ENCODE results near the gene VGLL4. TPM values are rescaled to one million over a fixed set of nuclear protein-coding genes. Genes with fewer than 3 reads are reported as not detected.
A peak's percentile ranks its signal among the peaks of the same experiment; 100 is the strongest.

Gene VGLL4
- total and polyA plus RNA-seq, 4 experiments from 2014 or later = 15.1 to 30.3 (median 25.6) TPM

- Mint-ChIP-seq H3K27me3 (no peaks in the 10 kb centered on the region), H3K36me3 (peaks cover 2 to 14% of the 10 kb centered on the region in 2 donors), H3K27ac (peak overlapping the region in 1 of 7 donors; percentile 36), H3K4me3 (no peak overlapping the region), H3K4me1 (peaks cover 53 to 97% (median 71%) of the 10 kb centered on the region in 4 donors), H3K9me3 (peaks cover 0 to 2% (median 0%) of the 10 kb centered on the region in 8 donors)
- DNase-seq = no peak
- Histone ChIP-seq H3K9me3 (ENCODE audit: control insufficient read depth in 1 of 2, low read length in 2 of 2) (no peaks in the 10 kb centered on the region), H3K4me1 (ENCODE audit: insufficient read depth, low read length) (peaks cover 72% of the 10 kb centered on the region), H3K4me3 (ENCODE audit: low read length in 2 of 2) (no peak overlapping the region), H3K27ac (ENCODE audit: low read depth, low read length) (no peak overlapping the region), H3K27me3 (ENCODE audit: insufficient read depth, low read length) (no peaks in the 10 kb centered on the region), H3K36me3 (ENCODE audit: insufficient read depth, low read length) (no peaks in the 10 kb centered on the region)
- intact Hi-C loops (cut with micrococcal nuclease) = no loop called here
- CTCF ChIA-PET (ENCODE audit: partially characterized antibody) = interaction anchor here (1.4 to 1.7 kb wide), 2 partner anchors 11 to 13 kb away, joined by 3 to 4 read pairs; no protein-coding TSS in a partner anchor
- POLR2A ChIA-PET (ENCODE audit: partially characterized antibody) = no interaction called here
Observed at GRCh38 chr3:11635680-11636393, 7.9 kb downstream of the VGLL4 start.

- Histone ChIP-seq H3K27me3 (ENCODE audit: insufficient read depth, low read length) (no peaks in the 10 kb centered on the region), H3K36me3 (ENCODE audit: insufficient read depth, low read length) (no peaks in the 10 kb centered on the region), H3K27ac (ENCODE audit: low read depth, low read length) (no peak overlapping the region), H3K4me3 (ENCODE audit: low read length in 2 of 2) (no peak overlapping the region), H3K9me3 (ENCODE audit: control insufficient read depth in 1 of 2, low read length in 2 of 2) (no peaks in the 10 kb centered on the region), H3K4me1 (ENCODE audit: insufficient read depth, low read length) (peaks cover 65% of the 10 kb centered on the region)
- ChIA-PET CTCF (ENCODE audit: partially characterized antibody) (interaction anchor here (1.4 kb wide), 1 partner anchor 13 kb away, joined by 3 read pairs; no protein-coding TSS in a partner anchor), POLR2A (ENCODE audit: partially characterized antibody) (interaction anchor here (1.4 kb wide), 1 partner anchor 8 kb away, joined by 6 read pairs; the partner anchor contains the start of gene VGLL4)
- H3K36me3 Mint-ChIP-seq = peaks cover 2 to 14% of the 10 kb centered on the region in 2 donors
- H3K27ac Mint-ChIP-seq = peak overlapping the region in 3 of 7 donors; percentile 30 to 77 (median 65)
- peaks cover 49 to 93% (median 67%) of the 10 kb centered on the region in 4 donors for H3K4me1 Mint-ChIP-seq
- H3K4me3 Mint-ChIP-seq = peak overlapping the region in 2 of 8 donors; percentile 3 to 13
- H3K27me3 Mint-ChIP-seq = no peaks in the 10 kb centered on the region
- no peak for DNase-seq
- no peaks in the 10 kb centered on the region for H3K9me3 Mint-ChIP-seq
- intact Hi-C loops (cut with micrococcal nuclease) = no loop called here
Observed at GRCh38 chr3:11634974-11635612, 8.6 kb downstream of the VGLL4 start.

- peak in 1 of 5 donors; percentile 13 for DNase-seq
Observed at GRCh38 chr3:11634081-11634635, 9.6 kb downstream of the VGLL4 start.

GRCh38 chr3:11632966-11633365 is 10.7 kb downstream of the VGLL4 start:
- intact Hi-C loops (cut with micrococcal nuclease) = no loop called here
- Mint-ChIP-seq H3K27ac (peak overlapping the region in 4 of 7 donors; percentile 45 to 85 (median 58)), H3K4me1 (peaks cover 38 to 76% (median 58%) of the 10 kb centered on the region in 4 donors), H3K36me3 (peaks cover 2 to 7% of the 10 kb centered on the region in 2 donors), H3K4me3 (peak overlapping the region in 2 of 8 donors; percentile 20 to 34), H3K9me3 (no peaks in the 10 kb centered on the region), H3K27me3 (no peaks in the 10 kb centered on the region)
- Histone ChIP-seq H3K4me1 (ENCODE audit: insufficient read depth, low read length) (peaks cover 50% of the 10 kb centered on the region), H3K27me3 (ENCODE audit: insufficient read depth, low read length) (no peaks in the 10 kb centered on the region), H3K9me3 (ENCODE audit: control insufficient read depth in 1 of 2, low read length in 2 of 2) (no peaks in the 10 kb centered on the region), H3K36me3 (ENCODE audit: insufficient read depth, low read length) (no peaks in the 10 kb centered on the region), H3K4me3 (ENCODE audit: low read length in 2 of 2) (no peak overlapping the region), H3K27ac (ENCODE audit: low read depth, low read length) (no peak overlapping the region)
- no peak for DNase-seq
- ChIA-PET POLR2A (ENCODE audit: partially characterized antibody) (no interaction called here), CTCF (ENCODE audit: partially characterized antibody) (no interaction called here)

More at GRCh38 chr3:11634081-11634635, 9.6 kb downstream of the VGLL4 start:
- Histone ChIP-seq H3K4me1 (ENCODE audit: insufficient read depth, low read length) (peaks cover 60% of the 10 kb centered on the region), H3K27me3 (ENCODE audit: insufficient read depth, low read length) (no peaks in the 10 kb centered on the region), H3K9me3 (ENCODE audit: control insufficient read depth in 1 of 2, low read length in 2 of 2) (no peaks in the 10 kb centered on the region), H3K36me3 (ENCODE audit: insufficient read depth, low read length) (no peaks in the 10 kb centered on the region), H3K4me3 (ENCODE audit: low read length in 2 of 2) (no peak overlapping the region), H3K27ac (ENCODE audit: low read depth, low read length) (no peak overlapping the region)
- no peaks in the 10 kb centered on the region for H3K9me3 Mint-ChIP-seq
- ChIA-PET POLR2A (ENCODE audit: partially characterized antibody) (interaction anchor here (1.4 kb wide), 1 partner anchor 9 kb away, joined by 6 read pairs; the partner anchor contains the start of gene VGLL4), CTCF (ENCODE audit: partially characterized antibody) (interaction anchor here (1.4 kb wide), 1 partner anchor 14 kb away, joined by 3 read pairs; no protein-coding TSS in a partner anchor)
- peaks cover 49 to 87% (median 66%) of the 10 kb centered on the region in 4 donors for H3K4me1 Mint-ChIP-seq
- peaks cover 2 to 17% of the 10 kb centered on the region in 2 donors for H3K36me3 Mint-ChIP-seq
- intact Hi-C loops (cut with micrococcal nuclease) = no loop called here
- H3K27ac Mint-ChIP-seq = peak overlapping the region; percentile 48 to 88 (median 78)
- no peaks in the 10 kb centered on the region for H3K27me3 Mint-ChIP-seq
- H3K4me3 Mint-ChIP-seq = peak overlapping the region; percentile 39 to 72 (median 62)

GRCh38 chr3:11632564-11632963 is 11.2 kb downstream of the VGLL4 start:
- peaks cover 38 to 76% (median 57%) of the 10 kb centered on the region in 4 donors for H3K4me1 Mint-ChIP-seq

GRCh38 chr3:11631820-11632219 is 11.9 kb downstream of the VGLL4 start:
- Histone ChIP-seq H3K36me3 (ENCODE audit: insufficient read depth, low read length) (no peaks in the 10 kb centered on the region), H3K27me3 (ENCODE audit: insufficient read depth, low read length) (no peaks in the 10 kb centered on the region), H3K4me1 (ENCODE audit: insufficient read depth, low read length) (peaks cover 39% of the 10 kb centered on the region), H3K27ac (ENCODE audit: low read depth, low read length) (no peak overlapping the region), H3K9me3 (ENCODE audit: control insufficient read depth in 1 of 2, low read length in 2 of 2) (no peaks in the 10 kb centered on the region), H3K4me3 (ENCODE audit: low read length in 2 of 2) (no peak overlapping the region)
- Mint-ChIP-seq H3K9me3 (no peaks in the 10 kb centered on the region), H3K36me3 (peaks cover 4 to 7% of the 10 kb centered on the region in 2 donors), H3K27me3 (no peaks in the 10 kb centered on the region), H3K4me3 (no peak overlapping the region), H3K27ac (peak overlapping the region in 3 of 7 donors; percentile 19 to 48 (median 27)), H3K4me1 (peaks cover 38 to 75% (median 56%) of the 10 kb centered on the region in 4 donors)
- intact Hi-C loops (cut with micrococcal nuclease) = no loop called here
- DNase-seq = no peak
- ChIA-PET POLR2A (ENCODE audit: partially characterized antibody) (no interaction called here), CTCF (ENCODE audit: partially characterized antibody) (no interaction called here)

More at GRCh38 chr3:11632564-11632963, 11.2 kb downstream of the VGLL4 start:
- ChIA-PET POLR2A (ENCODE audit: partially characterized antibody) (no interaction called here), CTCF (ENCODE audit: partially characterized antibody) (no interaction called here)
- Histone ChIP-seq H3K9me3 (ENCODE audit: control insufficient read depth in 1 of 2, low read length in 2 of 2) (no peaks in the 10 kb centered on the region), H3K4me3 (ENCODE audit: low read length in 2 of 2) (no peak overlapping the region), H3K4me1 (ENCODE audit: insufficient read depth, low read length) (peaks cover 46% of the 10 kb centered on the region), H3K27me3 (ENCODE audit: insufficient read depth, low read length) (no peaks in the 10 kb centered on the region), H3K27ac (ENCODE audit: low read depth, low read length) (no peak overlapping the region), H3K36me3 (ENCODE audit: insufficient read depth, low read length) (no peaks in the 10 kb centered on the region)
- DNase-seq = no peak
- peaks cover 4 to 7% of the 10 kb centered on the region in 2 donors for H3K36me3 Mint-ChIP-seq
- no peaks in the 10 kb centered on the region for H3K9me3 Mint-ChIP-seq
- H3K27ac Mint-ChIP-seq = peak overlapping the region in 4 of 7 donors; percentile 49 to 85 (median 66)
- H3K4me3 Mint-ChIP-seq = peak overlapping the region in 2 of 8 donors; percentile 8 to 9
- no peaks in the 10 kb centered on the region for H3K27me3 Mint-ChIP-seq
- intact Hi-C loops (cut with micrococcal nuclease) = no loop called here

GRCh38 chr3:11629716-11630115 is 14.0 kb downstream of the VGLL4 start:
- H3K27ac Mint-ChIP-seq = peak overlapping the region in 2 of 7 donors; percentile 8 to 48
- H3K9me3 Mint-ChIP-seq = no peaks in the 10 kb centered on the region
- H3K27ac ChIP-seq (ENCODE audit: low read depth, low read length) = no peak overlapping the region
- H3K4me3 ChIP-seq (ENCODE audit: low read length in 2 of 2) = no peak overlapping the region
- DNase-seq = no peak
- no peak overlapping the region for H3K4me3 Mint-ChIP-seq
- CTCF ChIA-PET (ENCODE audit: partially characterized antibody) = interaction anchor here (0.7 to 1.4 kb wide), 3 partner anchors 9 to 291 kb away, joined by 3 to 5 read pairs (median 4); no protein-coding TSS in a partner anchor
- no peaks in the 10 kb centered on the region for H3K9me3 ChIP-seq (ENCODE audit: control insufficient read depth in 1 of 2, low read length in 2 of 2)
- POLR2A ChIA-PET (ENCODE audit: partially characterized antibody) = no interaction called here
- H3K27me3 ChIP-seq (ENCODE audit: insufficient read depth, low read length) = no peaks in the 10 kb centered on the region
- intact Hi-C loops (cut with micrococcal nuclease) = no loop called here
- H3K36me3 ChIP-seq (ENCODE audit: insufficient read depth, low read length) = no peaks in the 10 kb centered on the region
- H3K4me1 ChIP-seq (ENCODE audit: insufficient read depth, low read length) = peaks cover 39% of the 10 kb centered on the region
- peaks cover 4 to 7% of the 10 kb centered on the region in 2 donors for H3K36me3 Mint-ChIP-seq
- H3K27me3 Mint-ChIP-seq = no peaks in the 10 kb centered on the region
- peaks cover 52 to 75% (median 62%) of the 10 kb centered on the region in 4 donors for H3K4me1 Mint-ChIP-seq

Data from CD4-positive, alpha-beta memory T cell (primary cell).